ENCODE results near the gene TFAP2E. TPM values are rescaled to one million over a fixed set of nuclear protein-coding genes. Genes with fewer than 3 reads are reported as not detected.

The TFAP2E gene
- total RNA-seq, 1 donor from 2014 or later: 0.41 TPM

- Histone ChIP-seq H3K27ac (ENCODE audit: low read depth, low read length) (no peak overlapping the region), H3K4me1 (ENCODE audit: insufficient read depth, low read length) (peaks cover 2% of the 10 kb centered on the region), H3K4me2 (ENCODE audit: low read length) (no peak overlapping the region), H3K4me3 (ENCODE audit: insufficient read depth, low read depth, low read length) (no peak overlapping the region), H2AFZ (ENCODE audit: low read depth, low read length) (no peak overlapping the region), H3K79me2 (ENCODE audit: insufficient read depth, low read length) (peaks cover 18% of the 10 kb centered on the region), H3K27me3 (ENCODE audit: insufficient read depth, low read length) (no peaks in the 10 kb centered on the region), H4K20me1 (ENCODE audit: insufficient read depth, low read length) (peaks cover 82% of the 10 kb centered on the region), H3K9ac (ENCODE audit: low read length) (no peak overlapping the region), H3K9me3 (ENCODE audit: insufficient read depth, low read depth, low read length) (no peaks in the 10 kb centered on the region), H3K36me3 (ENCODE audit: insufficient read depth, low read length) (peaks cover 8% of the 10 kb centered on the region)
- FAIRE-seq (no peak), DNase-seq (ENCODE audit: low read depth) (no peak)
- Mint-ChIP-seq H3K4me3 (ENCODE audit: unreplicated experiment) (no peak overlapping the region), H3K4me1 (ENCODE audit: low read depth, unreplicated experiment) (peaks cover 17% of the 10 kb centered on the region), H3K27ac (ENCODE audit: unreplicated experiment) (no peak overlapping the region), H3K36me3 (ENCODE audit: low read depth, unreplicated experiment) (peaks cover 10% of the 10 kb centered on the region), H3K9me3 (ENCODE audit: unreplicated experiment) (no peaks in the 10 kb centered on the region), H3K27me3 (ENCODE audit: low read depth, unreplicated experiment) (peaks cover 6% of the 10 kb centered on the region)
- TF ChIP-seq EZH2 (IDR thresholded peaks at IDR 0.05; ENCODE audit: insufficient read depth, low read length) (no peak), CTCF (IDR thresholded peaks at IDR 0.05; ENCODE audit: insufficient read depth, low read depth, low read length) (no peak)
Measured at GRCh38 chr1:35565742-35566133, 7.4 kb upstream of the TFAP2E start.

GRCh38 chr1:35567947-35568558, 5.1 kb upstream of the TFAP2E start:
- TF ChIP-seq EZH2 (IDR thresholded peaks at IDR 0.05; ENCODE audit: insufficient read depth, low read length) (no peak), CTCF (IDR thresholded peaks at IDR 0.05; ENCODE audit: insufficient read depth, low read depth, low read length) (no peak)
- H3K9me3 Mint-ChIP-seq (ENCODE audit: unreplicated experiment): no peaks in the 10 kb centered on the region
- H4K20me1 ChIP-seq (ENCODE audit: insufficient read depth, low read length): peaks cover 65% of the 10 kb centered on the region
- H2AFZ ChIP-seq (ENCODE audit: low read depth, low read length): no peak overlapping the region
- no peak overlapping the region for H3K4me2 ChIP-seq (ENCODE audit: low read length)
- FAIRE-seq (no peak), DNase-seq (ENCODE audit: low read depth) (no peak)
- no peak overlapping the region for H3K9ac ChIP-seq (ENCODE audit: low read length)
- no peak overlapping the region for H3K27ac ChIP-seq (ENCODE audit: low read depth, low read length)
- peaks cover 21% of the 10 kb centered on the region for H3K27me3 ChIP-seq (ENCODE audit: insufficient read depth, low read length)
- no peak overlapping the region for H3K4me3 ChIP-seq (ENCODE audit: insufficient read depth, low read depth, low read length)
- peaks cover 2% of the 10 kb centered on the region for H3K36me3 ChIP-seq (ENCODE audit: insufficient read depth, low read length)
- peaks cover 21% of the 10 kb centered on the region for H3K4me1 Mint-ChIP-seq (ENCODE audit: low read depth, unreplicated experiment)
- H3K27ac Mint-ChIP-seq (ENCODE audit: unreplicated experiment): peak overlapping the region; percentile 16
- no peaks in the 10 kb centered on the region for H3K9me3 ChIP-seq (ENCODE audit: insufficient read depth, low read depth, low read length)
- no peak overlapping the region for H3K4me3 Mint-ChIP-seq (ENCODE audit: unreplicated experiment)
- H3K4me1 ChIP-seq (ENCODE audit: insufficient read depth, low read length): peaks cover 5% of the 10 kb centered on the region
- no peaks in the 10 kb centered on the region for H3K79me2 ChIP-seq (ENCODE audit: insufficient read depth, low read length)
- peaks cover 29% of the 10 kb centered on the region for H3K27me3 Mint-ChIP-seq (ENCODE audit: low read depth, unreplicated experiment)
- H3K36me3 Mint-ChIP-seq (ENCODE audit: low read depth, unreplicated experiment): peaks cover 3% of the 10 kb centered on the region

- H3K27ac Mint-ChIP-seq (ENCODE audit: unreplicated experiment): no peak overlapping the region
- H4K20me1 ChIP-seq (ENCODE audit: insufficient read depth, low read length): peaks cover 57% of the 10 kb centered on the region
- H3K9ac ChIP-seq (ENCODE audit: low read length): no peak overlapping the region
- H2AFZ ChIP-seq (ENCODE audit: low read depth, low read length): no peak overlapping the region
- peaks cover 31% of the 10 kb centered on the region for H3K27me3 Mint-ChIP-seq (ENCODE audit: low read depth, unreplicated experiment)
- H3K9me3 Mint-ChIP-seq (ENCODE audit: unreplicated experiment): no peaks in the 10 kb centered on the region
- H3K27ac ChIP-seq (ENCODE audit: low read depth, low read length): no peak overlapping the region
- peaks cover 21% of the 10 kb centered on the region for H3K4me1 Mint-ChIP-seq (ENCODE audit: low read depth, unreplicated experiment)
- no peak overlapping the region for H3K4me3 Mint-ChIP-seq (ENCODE audit: unreplicated experiment)
- no peak for DNase-seq (ENCODE audit: low read depth)
- no peaks in the 10 kb centered on the region for H3K36me3 ChIP-seq (ENCODE audit: insufficient read depth, low read length)
- H3K27me3 ChIP-seq (ENCODE audit: insufficient read depth, low read length): peaks cover 30% of the 10 kb centered on the region
- no peaks in the 10 kb centered on the region for H3K9me3 ChIP-seq (ENCODE audit: insufficient read depth, low read depth, low read length)
- H3K4me1 ChIP-seq (ENCODE audit: insufficient read depth, low read length): peaks cover 8% of the 10 kb centered on the region
- H3K36me3 Mint-ChIP-seq (ENCODE audit: low read depth, unreplicated experiment): peaks cover 3% of the 10 kb centered on the region
- FAIRE-seq: peak; percentile 62
- no peak overlapping the region for H3K4me3 ChIP-seq (ENCODE audit: insufficient read depth, low read depth, low read length)
- H3K79me2 ChIP-seq (ENCODE audit: insufficient read depth, low read length): no peaks in the 10 kb centered on the region
- H3K4me2 ChIP-seq (ENCODE audit: low read length): no peak overlapping the region
- TF ChIP-seq CTCF (IDR thresholded peaks at IDR 0.05; ENCODE audit: insufficient read depth, low read depth, low read length) (peak; percentile 93), EZH2 (IDR thresholded peaks at IDR 0.05; ENCODE audit: insufficient read depth, low read length) (no peak)
Measured at GRCh38 chr1:35568975-35569395, 4.1 kb upstream of the TFAP2E start.
